Fibroblast of skin of left biceps (primary cell): ENCODE results near the gene ITPKC.

Experiments
- DNase-seq, 2 experiments: peaks; one replicate each; pipeline ENCODE4 v3.0.0-alpha.2; 2013; ENCODE audit warnings: low read depth in 2 of 2

Gene ITPKC

GRCh38 chr19:40716482-40717324 lies at the start of gene ITPKC, which contains the start of gene COQ8B:
Gene ITPKC, plus strand, starts transcription at chr19:40717112. Its CDS starts 24 bp downstream, at chr19:40717136.
Gene COQ8B, minus strand, starts transcription at chr19:40716886. Its CDS starts 2,254 bp downstream, at chr19:40714632.
- DNase-seq: peak; percentile 91 to 94

- no peak for DNase-seq
Observed at GRCh38 chr19:40667602-40668001, 49.3 kb upstream of the ITPKC start.

DNA sequence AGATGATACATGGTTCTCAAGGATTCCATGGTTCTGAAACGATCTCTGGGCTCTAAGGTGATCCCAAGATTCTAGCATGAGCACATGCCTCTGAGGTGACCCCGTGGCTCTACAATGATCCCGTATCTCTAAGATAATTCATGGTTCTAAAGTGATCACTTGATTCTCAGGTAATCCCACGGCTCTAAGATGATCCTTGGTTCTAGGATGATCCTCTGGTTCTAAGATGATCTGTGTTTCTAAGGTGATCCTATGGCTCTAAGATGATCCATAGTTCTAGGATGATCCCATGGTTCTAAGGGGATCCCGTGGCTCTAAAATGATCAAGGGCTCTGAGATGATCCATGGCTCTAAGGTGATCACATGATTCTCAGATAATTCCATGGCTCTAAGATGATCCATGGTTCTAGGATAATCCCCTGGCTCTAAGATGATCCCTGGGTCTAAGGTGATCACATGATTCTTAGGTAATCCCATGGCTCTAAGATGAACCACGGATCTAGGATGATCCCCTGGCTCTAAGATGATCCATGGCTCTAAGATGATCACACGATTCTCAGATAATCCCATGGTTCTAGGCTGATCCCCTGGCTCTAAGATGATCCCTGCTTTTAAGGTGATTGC lies 47.8 kb upstream of the ITPKC start:
- DNase-seq: no peak

- DNase-seq: no peak
Observed at GRCh38 chr19:40671404-40671803, 45.5 kb upstream of the ITPKC start.

GRCh38 chr19:40672038-40672437 lies 44.9 kb upstream of the ITPKC start:
- no peak for DNase-seq

- DNase-seq: no peak
Observed at GRCh38 chr19:40672573-40673299, 44.2 kb upstream of the ITPKC start.

GRCh38 chr19:40673397-40673796 lies 43.5 kb upstream of the ITPKC start:
- no peak for DNase-seq

DNA sequence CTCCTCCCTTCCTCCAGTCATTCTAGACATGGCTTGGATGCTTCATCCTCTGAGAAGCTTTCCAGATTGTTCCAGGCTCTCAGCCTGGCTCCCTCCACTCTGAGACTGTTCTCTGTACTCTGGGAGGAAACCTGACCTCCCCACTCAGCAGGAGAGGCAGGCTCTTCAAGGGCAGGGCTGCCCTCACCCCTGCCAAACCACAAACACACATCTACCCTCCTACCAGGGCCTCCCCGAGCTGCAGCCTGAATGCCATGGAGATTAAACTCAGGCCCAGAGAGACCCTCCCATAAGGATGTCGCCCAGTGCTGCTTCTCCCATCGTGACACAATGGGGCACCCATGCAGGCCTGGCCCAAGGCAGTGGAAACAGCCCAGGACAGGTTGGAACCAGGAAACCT lies 42.6 kb upstream of the ITPKC start:
- DNase-seq: no peak

- DNase-seq: no peak
Observed at GRCh38 chr19:40677156-40677555, 39.8 kb upstream of the ITPKC start.

DNA sequence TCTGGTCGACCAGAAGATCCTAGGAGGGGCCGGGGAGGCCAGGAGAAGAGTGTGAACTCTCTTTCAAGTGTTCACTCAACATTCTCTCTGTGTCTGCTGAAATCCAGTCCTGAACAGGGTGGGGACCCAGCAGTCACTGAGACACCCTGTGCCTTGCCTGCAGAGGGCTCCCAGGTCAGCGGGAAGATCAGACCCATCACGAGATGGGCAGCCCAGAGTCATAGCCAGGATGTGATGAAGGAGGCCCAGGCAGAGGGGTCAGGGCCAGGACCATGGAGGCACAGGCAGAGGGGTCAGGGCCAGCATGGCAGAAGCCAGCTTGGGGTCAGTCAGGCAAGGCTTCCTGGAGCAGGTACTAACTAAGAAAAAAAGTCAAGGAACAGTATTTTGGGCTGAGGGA lies 35.9 kb upstream of the ITPKC start:
- no peak for DNase-seq

DNA sequence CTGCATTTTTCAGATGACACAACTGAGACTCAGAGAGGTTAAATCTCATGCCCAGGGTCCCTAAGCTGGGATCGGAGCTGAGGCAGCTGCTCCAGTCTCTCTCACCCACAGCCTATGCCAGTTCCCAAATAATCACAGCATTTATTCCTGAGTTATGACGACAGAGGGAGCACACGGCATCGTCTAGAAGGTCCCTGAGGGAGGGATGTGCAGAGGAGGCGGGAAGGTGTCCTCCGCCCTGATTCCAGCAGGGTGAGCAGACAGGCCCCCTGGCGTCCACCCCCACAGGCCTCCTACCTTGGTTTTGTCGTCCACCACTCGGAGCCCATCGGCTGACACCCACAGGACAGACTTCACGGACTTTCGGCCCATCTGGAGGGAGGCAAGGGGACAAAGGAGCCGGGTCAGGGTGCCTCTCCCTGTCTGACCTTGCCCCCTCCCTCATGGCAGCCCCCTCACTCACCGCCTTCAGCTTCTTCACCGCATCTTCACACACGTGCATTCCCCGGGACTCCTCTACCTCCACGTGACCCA lies 34.4 kb upstream of the ITPKC start:
- DNase-seq: no peak

DNA sequence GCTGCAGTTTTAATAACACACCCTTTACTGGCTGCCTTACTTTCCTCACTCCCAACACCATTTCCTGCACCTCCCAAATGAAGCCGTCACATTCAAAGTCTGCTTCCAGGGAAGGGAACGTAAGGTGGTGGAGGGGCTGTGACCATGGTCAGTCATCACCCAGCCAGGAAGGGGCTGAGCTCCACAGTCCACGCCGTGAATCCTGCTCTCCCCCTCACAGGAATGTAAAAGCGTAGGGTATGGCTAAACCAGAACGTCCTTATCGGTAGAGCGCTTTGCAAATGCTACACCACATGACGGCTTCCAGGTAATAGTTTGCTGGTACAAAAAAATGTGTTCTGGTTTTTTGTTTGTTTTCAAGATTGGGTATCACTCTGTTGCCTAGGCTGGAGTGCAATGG lies 33.5 kb upstream of the ITPKC start:
- no peak for DNase-seq

DNA sequence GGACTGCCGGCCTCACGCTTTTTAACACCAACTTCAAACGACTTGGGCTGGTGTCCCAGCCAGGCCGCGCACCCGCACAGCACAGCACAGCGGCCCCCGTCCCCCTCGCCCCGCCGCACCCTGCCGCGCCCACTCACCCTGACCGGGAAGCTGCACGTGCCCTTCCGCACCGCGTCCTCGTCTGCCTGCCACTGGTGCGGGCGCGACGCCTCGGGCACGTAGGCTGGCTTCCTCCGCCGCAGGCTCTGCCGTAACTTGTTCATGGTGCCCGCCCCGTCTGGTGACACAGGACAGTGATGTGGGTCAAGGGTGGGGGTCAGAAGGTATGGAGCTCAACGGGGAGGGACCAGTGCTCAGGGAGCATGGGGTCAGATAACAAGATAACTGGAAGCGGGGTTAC lies 32.6 kb upstream of the ITPKC start:
- no peak for DNase-seq

- DNase-seq: no peak
Observed at GRCh38 chr19:40685016-40685526, 31.8 kb upstream of the ITPKC start.

DNA sequence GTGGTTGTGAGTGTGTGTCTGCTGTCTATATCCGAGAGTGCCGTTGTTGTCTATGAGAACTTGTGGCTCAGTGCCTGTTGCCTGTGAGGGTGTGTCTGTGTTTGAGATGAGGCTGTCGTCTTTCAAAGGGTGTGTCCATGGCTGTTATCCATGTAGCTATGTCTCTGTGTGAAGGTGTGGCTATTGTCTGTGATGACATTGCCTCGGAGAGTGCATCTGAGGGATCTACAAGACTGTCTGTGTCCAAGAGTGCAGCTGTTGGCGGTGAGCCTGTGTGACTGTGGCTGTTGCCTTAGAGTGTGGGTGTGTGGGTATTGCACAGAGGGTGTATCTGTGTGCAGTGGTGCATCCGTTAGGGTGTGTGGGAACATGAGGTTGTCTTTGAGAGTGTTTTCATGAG lies 31.3 kb upstream of the ITPKC start:
- DNase-seq: no peak

DNA sequence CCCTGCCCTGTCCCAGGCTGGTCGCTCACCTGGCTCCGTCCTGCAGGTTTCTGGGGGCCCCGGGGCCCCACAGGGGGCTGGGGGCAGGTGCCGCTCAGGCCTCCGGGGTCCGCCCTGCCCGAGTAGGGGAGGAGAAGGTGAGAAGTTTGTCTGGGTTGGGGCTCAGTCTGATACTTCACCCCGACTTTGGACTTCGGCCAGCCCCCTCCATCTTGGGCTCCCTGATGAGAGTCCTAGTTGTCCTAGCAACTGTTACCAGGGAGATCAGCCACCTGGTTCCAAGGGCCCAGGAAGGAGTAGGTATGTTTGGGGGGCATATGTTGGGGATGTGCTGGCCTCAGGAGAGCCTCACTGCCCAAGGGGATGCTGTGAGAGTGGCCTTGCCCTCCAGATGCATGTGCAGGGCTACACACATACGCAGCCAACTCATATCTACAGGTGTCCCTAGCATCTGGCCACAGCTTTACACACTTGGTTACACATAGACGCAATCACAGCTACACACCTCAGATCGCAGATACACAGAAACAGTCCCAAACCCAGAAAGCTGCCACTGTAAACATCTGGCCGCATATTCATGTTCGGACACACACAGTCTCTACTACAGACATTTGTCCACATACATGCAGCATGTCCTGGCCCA lies 29.9 kb upstream of the ITPKC start:
- no peak for DNase-seq

- DNase-seq: no peak
Observed at GRCh38 chr19:40687525-40688016, 29.3 kb upstream of the ITPKC start.

DNA sequence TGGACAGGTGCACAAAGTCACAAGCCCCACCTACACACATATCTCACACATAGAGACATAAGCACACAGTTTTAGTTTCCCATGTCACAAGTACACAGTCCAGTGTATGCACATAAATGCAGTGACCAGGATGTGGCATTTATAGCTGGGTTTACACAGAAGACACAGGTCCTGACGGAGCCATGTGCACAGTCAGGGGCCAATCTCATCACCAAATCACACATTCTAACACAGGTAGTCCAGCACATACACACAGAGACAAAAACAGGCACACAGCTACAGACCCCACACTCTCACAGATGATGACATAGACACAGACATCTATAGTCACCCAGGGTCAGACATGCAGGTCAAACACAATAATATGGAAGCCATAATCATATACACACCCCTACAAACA lies 28.6 kb upstream of the ITPKC start:
- no peak for DNase-seq

GRCh38 chr19:40688987-40689338 lies 27.9 kb upstream of the ITPKC start:
- no peak for DNase-seq

DNA sequence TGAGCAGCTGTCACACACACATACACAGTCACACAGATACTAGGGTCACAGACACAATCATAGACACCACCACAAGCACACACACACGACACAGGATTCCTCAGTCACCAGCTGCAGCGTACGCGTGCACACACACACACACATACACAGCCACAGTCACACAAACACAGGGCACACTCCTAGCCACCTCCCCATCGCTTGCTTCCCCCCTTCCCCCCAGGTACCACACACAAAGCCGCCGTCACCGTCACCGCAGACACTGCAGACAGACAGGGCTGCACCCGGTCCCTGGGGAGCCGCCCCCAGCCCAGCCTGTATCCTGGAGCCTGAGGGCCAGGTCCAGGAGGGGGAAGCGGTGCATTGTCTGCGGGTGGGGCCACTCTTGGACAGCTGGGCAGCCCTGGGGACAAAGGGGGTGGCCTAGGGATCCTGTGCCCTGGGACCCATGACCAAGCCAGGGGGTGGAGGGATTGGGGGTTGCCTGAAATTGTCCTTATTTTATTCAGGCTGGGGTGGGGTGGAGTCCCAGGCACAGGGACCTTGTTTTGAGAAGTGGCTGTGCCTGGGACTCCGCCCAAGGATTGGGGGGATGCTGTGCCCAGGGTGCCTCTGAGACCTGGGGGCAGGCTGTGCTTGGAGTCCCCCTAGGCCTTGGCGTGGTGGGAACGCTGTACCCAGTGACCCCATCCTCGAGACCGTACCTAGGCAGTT lies 27.4 kb upstream of the ITPKC start:
- no peak for DNase-seq
